HCT116 (cell line): ENCODE measurements around the gene CTCF.

Experiments used
- CTCF ChIP-seq, 3 experiments: fragments of 200-600 bp in 1 of 3; sonication (generic) in 1 of 3; IDR thresholded peaks in 2 of 3; conservative IDR thresholded peaks in 1 of 3; 2 replicates each; pipeline ENCODE4 v1.5.1; 2012 to 2017; ENCODE audit warnings: low read depth in 2 of 3, low read length in 2 of 3, antibody characterized with exemption in 1 of 3, borderline replicate concordance in 1 of 3, control low read depth in 1 of 3, mild to moderate bottlenecking in 1 of 3, mixed read lengths in 1 of 3, mixed run types in 1 of 3, moderate library complexity in 1 of 3; ENCODE audit not compliant: insufficient read depth in 1 of 3
- JUND ChIP-seq: IDR thresholded peaks from 2 replicates; pipeline ENCODE4 v1.6.1; 2012
- MAX ChIP-seq: IDR thresholded peaks from 2 replicates; pipeline ENCODE4 v1.6.1; 2012
- POLR2A ChIP-seq: IDR thresholded peaks from 2 replicates; pipeline ENCODE4 v1.7.0; 2011; ENCODE audit warnings: borderline replicate concordance; ENCODE audit not compliant: insufficient read depth, insufficient read length; ENCODE audit errors: extremely low read depth
- POLR2AphosphoS5 ChIP-seq: IDR thresholded peaks from 2 replicates; pipeline ENCODE4 v1.6.1; 2011; ENCODE audit warnings: mild to moderate bottlenecking, low read depth, low read length, moderate library complexity
- REST ChIP-seq: IDR thresholded peaks from 2 replicates; pipeline ENCODE4 v1.6.1; 2012; ENCODE audit warnings: low read depth
- SP1 ChIP-seq: IDR thresholded peaks from 2 replicates; pipeline ENCODE4 v1.6.1; 2012; ENCODE audit warnings: low read depth
- YY1 ChIP-seq: IDR thresholded peaks from 2 replicates; pipeline ENCODE4 v1.6.1; 2011; ENCODE audit warnings: low read length, low read depth, moderate library complexity, mild to moderate bottlenecking; ENCODE audit not compliant: insufficient replicate concordance; ENCODE audit errors: extremely low read depth
- ZNF274 ChIP-seq: fragments of 200-500 bp; sonication (Bioruptor generic); IDR thresholded peaks from 2 replicates; pipeline ENCODE4 v1.6.1; 2014; ENCODE audit warnings: mild to moderate bottlenecking, low read depth, low read length, inconsistent platforms

- TF ChIP-seq JUND (no peak), YY1 (no peak), MAX (no peak), CTCF (IDR thresholded peaks at IDR 0.05 in 2 of 3, conservative IDR thresholded peaks at IDR 0.05 in 1 of 3; ENCODE audit: borderline replicate concordance in 1 of 3, insufficient read depth in 1 of 3, low read depth in 2 of 3, low read length in 2 of 3) (no peak), POLR2A (no peak), ZNF274 (no peak), POLR2AphosphoS5 (no peak), REST (no peak), SP1 (no peak)
Measured at GRCh38 chr16:67549240-67549639, 13.1 kb upstream of the CTCF start.
